Lower leg skin (tissue), 3 donors: ENCODE results near the gene NUDT22.

ENCODE experiments used
- POLR2A ChIP-seq, 2 donors: fragments of 450-650 bp; IDR thresholded peaks; one replicate each; pipeline ENCODE4 v1.6.1; 2016 to 2017; ENCODE audit warnings: antibody characterized with exemption in 2 of 2, mild to moderate bottlenecking in 1 of 2, moderate library complexity in 1 of 2
- TF ChIP-seq, protein P1 (sequence below), 3 donors: fragments of 450-650 bp; IDR thresholded peaks; one replicate each; pipeline ENCODE4 v1.5.1; 2016; ENCODE audit warnings: antibody characterized with exemption in 3 of 3, mild to moderate bottlenecking in 3 of 3, moderate library complexity in 2 of 3

DNA sequence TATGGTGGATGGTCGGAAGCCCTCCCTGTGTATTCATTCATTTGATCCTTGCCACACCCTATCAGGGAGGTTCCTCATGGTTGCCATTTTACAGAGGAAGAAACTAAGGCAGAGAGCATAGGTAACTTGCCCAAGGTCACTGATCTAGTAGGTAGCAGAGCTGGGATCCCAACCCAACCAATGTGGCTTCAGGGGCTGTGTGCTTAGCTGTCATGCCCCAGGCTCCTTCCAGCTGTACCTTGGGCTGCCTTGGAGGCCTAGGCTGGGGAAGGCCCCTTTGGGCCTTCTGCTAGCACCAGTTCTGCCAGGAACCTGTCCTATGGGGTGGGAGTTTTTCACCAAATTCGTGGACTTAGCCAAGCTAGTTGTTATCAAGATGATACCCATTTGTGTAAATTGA lies 49.8 kb downstream of the NUDT22 start:
- TF ChIP-seq, protein P1, sequence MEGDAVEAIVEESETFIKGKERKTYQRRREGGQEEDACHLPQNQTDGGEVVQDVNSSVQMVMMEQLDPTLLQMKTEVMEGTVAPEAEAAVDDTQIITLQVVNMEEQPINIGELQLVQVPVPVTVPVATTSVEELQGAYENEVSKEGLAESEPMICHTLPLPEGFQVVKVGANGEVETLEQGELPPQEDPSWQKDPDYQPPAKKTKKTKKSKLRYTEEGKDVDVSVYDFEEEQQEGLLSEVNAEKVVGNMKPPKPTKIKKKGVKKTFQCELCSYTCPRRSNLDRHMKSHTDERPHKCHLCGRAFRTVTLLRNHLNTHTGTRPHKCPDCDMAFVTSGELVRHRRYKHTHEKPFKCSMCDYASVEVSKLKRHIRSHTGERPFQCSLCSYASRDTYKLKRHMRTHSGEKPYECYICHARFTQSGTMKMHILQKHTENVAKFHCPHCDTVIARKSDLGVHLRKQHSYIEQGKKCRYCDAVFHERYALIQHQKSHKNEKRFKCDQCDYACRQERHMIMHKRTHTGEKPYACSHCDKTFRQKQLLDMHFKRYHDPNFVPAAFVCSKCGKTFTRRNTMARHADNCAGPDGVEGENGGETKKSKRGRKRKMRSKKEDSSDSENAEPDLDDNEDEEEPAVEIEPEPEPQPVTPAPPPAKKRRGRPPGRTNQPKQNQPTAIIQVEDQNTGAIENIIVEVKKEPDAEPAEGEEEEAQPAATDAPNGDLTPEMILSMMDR (IDR thresholded peaks at IDR 0.05) = no peak
- TF ChIP-seq POLR2A (IDR thresholded peaks at IDR 0.05) = no peak
